Measurements from ENCODE around the gene ARFRP1. TPM values are rescaled to one million over a fixed set of nuclear protein-coding genes. Genes with fewer than 3 reads are reported as not detected.

Gene ARFRP1
- total and polyA plus RNA-seq, 2 of the 13 experiments (the other 11 are each of a cell fraction or from before 2014, with no cell fraction given), result 32.0 to 51.1 TPM

DNA sequence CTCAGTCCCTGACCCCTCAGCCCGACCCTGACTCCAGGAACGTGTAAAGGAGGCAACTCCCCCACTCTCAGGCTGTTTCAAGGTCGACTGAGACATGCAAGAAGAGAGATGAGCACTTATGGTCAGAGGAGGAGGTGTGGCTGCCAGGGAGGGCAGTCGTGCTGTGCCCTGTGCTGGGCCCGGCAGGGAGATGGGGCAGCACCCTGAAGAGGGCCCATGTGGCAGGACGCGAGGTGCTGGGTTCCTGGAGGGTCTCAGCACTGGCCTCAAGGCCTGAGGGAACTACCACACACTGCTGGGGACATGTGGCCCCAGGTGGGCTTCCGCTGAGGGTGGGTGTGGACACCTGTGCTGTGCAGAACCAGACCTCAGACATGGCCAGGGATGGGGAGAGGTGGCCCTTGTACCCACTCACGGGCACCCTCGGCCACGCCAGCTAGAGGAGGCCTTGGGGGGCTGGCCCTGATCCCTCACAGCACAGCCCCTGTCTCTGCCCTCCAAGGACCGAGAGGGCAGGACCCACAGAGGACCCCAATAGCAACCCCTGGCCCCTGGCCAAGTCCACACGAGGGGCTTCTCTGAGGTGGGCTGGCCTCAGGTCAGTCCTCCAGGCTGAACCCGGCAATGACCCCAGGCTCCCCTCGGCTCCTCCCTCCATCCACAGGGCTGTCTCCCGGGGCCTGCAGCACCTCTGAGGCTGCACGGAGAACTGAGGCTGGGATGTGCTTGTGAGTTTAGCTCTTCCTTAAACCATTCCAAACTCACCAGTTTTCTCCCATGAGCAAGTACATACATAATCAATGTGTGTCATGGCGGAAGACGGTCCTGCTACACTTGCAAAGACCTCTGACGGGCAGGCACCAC, 40.5 kb upstream of the ARFRP1 start:
- intact Hi-C loops (cut with micrococcal nuclease; ENCODE audit: unreplicated experiment), result loop anchor here (10.0 kb wide), 1 partner anchor 116 kb away; the partner anchor contains the start of genes ABHD16B and TPD52L2
- H3K4me1 ChIP-seq (ENCODE audit: insufficient read depth, low read length), result peaks cover 65% of the 10 kb centered on the region
- no peak for FAIRE-seq
- TF ChIP-seq FOXC1 (CRISPR knock-in tag; IDR thresholded peaks at IDR 0.05; ENCODE audit: borderline replicate concordance) (peak; percentile 63; the same call in 1 of the 2 replicates), RBAK (CRISPR knock-in tag; IDR thresholded peaks at IDR 0.05) (no peak), MAZ (IDR thresholded peaks at IDR 0.05; ENCODE audit: borderline replicate concordance, low read depth, low read length) (no peak), MAZ (CRISPR knock-in tag; IDR thresholded peaks at IDR 0.05; ENCODE audit: low read depth) (0 out of 2 replicates have a peak, but pooled peaks have one; percentile 18), HDAC1 (CRISPR knock-in tag; IDR thresholded peaks at IDR 0.05) (0 out of 2 replicates have a peak, but pooled peaks have one; percentile 0), ZKSCAN5 (CRISPR knock-in tag; IDR thresholded peaks at IDR 0.05) (0 out of 2 replicates have a peak, but pooled peaks have one; percentile 52), ZBTB7A (CRISPR knock-in tag; IDR thresholded peaks at IDR 0.05) (peak; percentile 56), POLR2A (IDR thresholded peaks at IDR 0.05; ENCODE audit: insufficient read depth in 1 of 2, low read depth in 2 of 2, low read length in 2 of 2) (no peak; a peak in 1 of 4 replicates), ZNF737 (CRISPR knock-in tag; IDR thresholded peaks at IDR 0.05; ENCODE audit: borderline replicate concordance) (0 out of 2 replicates have a peak, but pooled peaks have one; percentile 4), ZNF556 (CRISPR knock-in tag; IDR thresholded peaks at IDR 0.05; ENCODE audit: borderline replicate concordance) (no peak)
- TF ChIP-seq, protein P1, sequence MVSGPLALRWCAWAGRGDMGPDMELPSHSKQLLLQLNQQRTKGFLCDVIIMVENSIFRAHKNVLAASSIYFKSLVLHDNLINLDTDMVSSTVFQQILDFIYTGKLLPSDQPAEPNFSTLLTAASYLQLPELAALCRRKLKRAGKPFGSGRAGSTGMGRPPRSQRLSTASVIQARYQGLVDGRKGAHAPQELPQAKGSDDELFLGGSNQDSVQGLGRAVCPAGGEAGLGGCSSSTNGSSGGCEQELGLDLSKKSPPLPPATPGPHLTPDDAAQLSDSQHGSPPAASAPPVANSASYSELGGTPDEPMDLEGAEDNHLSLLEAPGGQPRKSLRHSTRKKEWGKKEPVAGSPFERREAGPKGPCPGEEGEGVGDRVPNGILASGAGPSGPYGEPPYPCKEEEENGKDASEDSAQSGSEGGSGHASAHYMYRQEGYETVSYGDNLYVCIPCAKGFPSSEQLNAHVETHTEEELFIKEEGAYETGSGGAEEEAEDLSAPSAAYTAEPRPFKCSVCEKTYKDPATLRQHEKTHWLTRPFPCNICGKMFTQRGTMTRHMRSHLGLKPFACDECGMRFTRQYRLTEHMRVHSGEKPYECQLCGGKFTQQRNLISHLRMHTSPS (CRISPR knock-in tag; IDR thresholded peaks at IDR 0.05; ENCODE audit: low read depth), result peak; percentile 25
- TF ChIP-seq, protein P2, sequence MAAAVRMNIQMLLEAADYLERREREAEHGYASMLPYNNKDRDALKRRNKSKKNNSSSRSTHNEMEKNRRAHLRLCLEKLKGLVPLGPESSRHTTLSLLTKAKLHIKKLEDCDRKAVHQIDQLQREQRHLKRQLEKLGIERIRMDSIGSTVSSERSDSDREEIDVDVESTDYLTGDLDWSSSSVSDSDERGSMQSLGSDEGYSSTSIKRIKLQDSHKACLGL (CRISPR knock-in tag; IDR thresholded peaks at IDR 0.05), result peak; percentile 9; the same call in 1 of the 2 replicates
- TF ChIP-seq, protein P3, sequence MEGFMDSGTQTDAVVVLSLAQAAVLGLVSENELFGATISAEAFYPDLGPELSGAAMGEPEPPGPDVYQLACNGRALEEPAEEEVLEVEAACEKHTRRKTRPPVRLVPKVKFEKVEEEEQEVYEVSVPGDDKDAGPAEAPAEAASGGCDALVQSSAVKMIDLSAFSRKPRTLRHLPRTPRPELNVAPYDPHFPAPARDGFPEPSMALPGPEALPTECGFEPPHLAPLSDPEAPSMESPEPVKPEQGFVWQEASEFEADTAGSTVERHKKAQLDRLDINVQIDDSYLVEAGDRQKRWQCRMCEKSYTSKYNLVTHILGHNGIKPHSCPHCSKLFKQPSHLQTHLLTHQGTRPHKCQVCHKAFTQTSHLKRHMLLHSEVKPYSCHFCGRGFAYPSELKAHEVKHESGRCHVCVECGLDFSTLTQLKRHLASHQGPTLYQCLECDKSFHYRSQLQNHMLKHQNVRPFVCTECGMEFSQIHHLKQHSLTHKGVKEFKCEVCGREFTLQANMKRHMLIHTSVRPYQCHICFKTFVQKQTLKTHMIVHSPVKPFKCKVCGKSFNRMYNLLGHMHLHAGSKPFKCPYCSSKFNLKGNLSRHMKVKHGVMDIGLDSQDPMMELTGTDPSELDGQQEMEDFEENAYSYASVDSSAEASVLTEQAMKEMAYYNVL (CRISPR knock-in tag; IDR thresholded peaks at IDR 0.05; ENCODE audit: borderline replicate concordance), result no peak
- TF ChIP-seq, protein P4, sequence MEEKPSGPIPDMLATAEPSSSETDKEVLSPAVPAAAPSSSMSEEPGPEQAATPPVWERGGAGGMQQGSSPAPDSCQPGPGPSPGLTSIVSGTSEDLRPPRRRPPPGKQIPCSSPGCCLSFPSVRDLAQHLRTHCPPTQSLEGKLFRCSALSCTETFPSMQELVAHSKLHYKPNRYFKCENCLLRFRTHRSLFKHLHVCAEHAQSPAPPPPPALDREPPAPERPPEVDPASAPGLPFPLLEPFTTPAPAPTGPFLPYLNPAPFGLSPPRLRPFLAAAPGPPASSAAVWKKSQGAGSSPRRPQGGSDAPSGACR (CRISPR knock-in tag; IDR thresholded peaks at IDR 0.05), result no peak
- TF ChIP-seq, protein P5, sequence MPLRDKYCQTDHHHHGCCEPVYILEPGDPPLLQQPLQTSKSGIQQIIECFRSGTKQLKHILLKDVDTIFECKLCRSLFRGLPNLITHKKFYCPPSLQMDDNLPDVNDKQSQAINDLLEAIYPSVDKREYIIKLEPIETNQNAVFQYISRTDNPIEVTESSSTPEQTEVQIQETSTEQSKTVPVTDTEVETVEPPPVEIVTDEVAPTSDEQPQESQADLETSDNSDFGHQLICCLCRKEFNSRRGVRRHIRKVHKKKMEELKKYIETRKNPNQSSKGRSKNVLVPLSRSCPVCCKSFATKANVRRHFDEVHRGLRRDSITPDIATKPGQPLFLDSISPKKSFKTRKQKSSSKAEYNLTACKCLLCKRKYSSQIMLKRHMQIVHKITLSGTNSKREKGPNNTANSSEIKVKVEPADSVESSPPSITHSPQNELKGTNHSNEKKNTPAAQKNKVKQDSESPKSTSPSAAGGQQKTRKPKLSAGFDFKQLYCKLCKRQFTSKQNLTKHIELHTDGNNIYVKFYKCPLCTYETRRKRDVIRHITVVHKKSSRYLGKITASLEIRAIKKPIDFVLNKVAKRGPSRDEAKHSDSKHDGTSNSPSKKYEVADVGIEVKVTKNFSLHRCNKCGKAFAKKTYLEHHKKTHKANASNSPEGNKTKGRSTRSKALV (CRISPR knock-in tag; IDR thresholded peaks at IDR 0.05), result no peak

More for the DNA sequence above, 40.5 kb upstream of the ARFRP1 start:
- POLR2A ChIA-PET, result interaction anchor here (1.0 to 5.1 kb wide), 4 partner anchors 7 to 208 kb away, joined by 3 to 28 read pairs (median 8); partner anchors contain the start of genes ARFRP1, LIME1, SLC2A4RG and UCKL1
- Histone ChIP-seq H3K9ac (ENCODE audit: insufficient read depth, low read depth, low read length) (no peak overlapping the region), H3K79me2 (ENCODE audit: insufficient read depth, low read length) (no peaks in the 10 kb centered on the region), H3K27me3 (ENCODE audit: control insufficient read depth in 1 of 2, insufficient read depth in 2 of 2, low read length in 2 of 2) (no peaks in the 10 kb centered on the region; a peak in 1 of 5 replicates), H3K27ac (ENCODE audit: extremely low read length, insufficient read depth, low read length) (peak overlapping the region; percentile 13), H3K36me3 (replicated peaks in 1 of 2; ENCODE audit: control insufficient read depth in 1 of 2, insufficient read depth in 2 of 2, low read length in 2 of 2) (peaks cover 6 to 7% of the 10 kb centered on the region in 2 experiments; a peak in 4 of 5 replicates), H3K9me3 (ENCODE audit: low read length) (no peaks in the 10 kb centered on the region), H4K20me1 (ENCODE audit: insufficient read depth, low read length) (no peaks in the 10 kb centered on the region), H3K4me2 (ENCODE audit: low read depth, low read length) (peak overlapping the region; percentile 44), H2AFZ (ENCODE audit: low read length) (no peak overlapping the region), H3K4me3 (replicated peaks in 1 of 3; ENCODE audit: insufficient read depth in 1 of 3, low read depth in 2 of 3, low read length in 3 of 3) (peak overlapping the region in 2 of 3 experiments; percentile 17 to 47; a peak in 1 of 6 replicates)
- in situ Hi-C loops (cut with HindIII; ENCODE audit: extremely low pct_ligation_motif_present, low pct_unique_long_range_greater_than_20kb), result no loop called here
- CTCF ChIA-PET (ENCODE audit: low intra/inter-chr PET ratio, low total read pairs), result no interaction called here
- BruUV-seq (replicated peaks), result no TSS peak
- 42% methylated on average over 15 of the region's 20 CpGs for WGBS (ENCODE audit: low lambda C conversion rate)
- ATAC-seq (peak; percentile 10), DNase-seq (ENCODE audit: low spot score) (no peak)
